ENCODE data around the gene MEPE. TPM values are rescaled to one million over a fixed set of nuclear protein-coding genes. Genes with fewer than 3 reads are reported as not detected.

MEPE gene
- total and polyA plus RNA-seq, 2 donors (not counting 1 experiment from before 2014, with no cell fraction given), result not detected

GRCh38 chr4:87849612-87850011 is 16.8 kb downstream of the MEPE start:
- H3K4me3 Mint-ChIP-seq, result no peak overlapping the region
- TF ChIP-seq EZH2 (IDR thresholded peaks at IDR 0.05; ENCODE audit: borderline replicate concordance, insufficient read depth, low read depth, low read length, poor library complexity, severe bottlenecking) (no peak), CTCF (IDR thresholded peaks at IDR 0.05) (no peak)
- ATAC-seq (ENCODE audit: low read depth) (no peak), DNase-seq (no peak)
- ChIA-PET POLR2A (no interaction called here), CTCF (interaction anchor here (0.8 to 3.1 kb wide), 5 partner anchors 9 to 474 kb away, joined by 4 to 14 read pairs (median 9); no protein-coding TSS in a partner anchor)
- WGBS (ENCODE audit: insufficient coverage), result no CpG with 5 or more reads among the region's 4 CpGs
- no peak overlapping the region for H3K4me2 ChIP-seq (replicated peaks; ENCODE audit: low read depth, low read length, poor library complexity, severe bottlenecking)
- no peaks in the 10 kb centered on the region for H3K79me2 ChIP-seq (ENCODE audit: control insufficient read depth, insufficient read depth, low read length)
- H3K27me3 Mint-ChIP-seq, result peaks cover 9% of the 10 kb centered on the region
- H3K9me3 ChIP-seq (ENCODE audit: control extremely low read depth in 1 of 3, control insufficient read depth in 2 of 3, insufficient read depth in 1 of 3, low read length in 2 of 3), result no peaks in the 10 kb centered on the region
- H3K4me1 ChIP-seq (ENCODE audit: control insufficient read depth in 2 of 2, insufficient read depth in 2 of 2, low read length in 2 of 2), result peaks cover 4 to 7% of the 10 kb centered on the region in 2 donors
- no peak overlapping the region for H2AFZ ChIP-seq (ENCODE audit: insufficient read depth, low read depth, low read length, poor library complexity, severe bottlenecking)
- peaks cover 0 to 3% (median 0%) of the 10 kb centered on the region in 4 experiments for H3K27me3 ChIP-seq (replicated peaks in 1 of 4; ENCODE audit: control extremely low read depth in 1 of 4, control insufficient read depth in 3 of 4, insufficient read depth in 4 of 4, low read length in 3 of 4)
- no peaks in the 10 kb centered on the region for H4K20me1 ChIP-seq (ENCODE audit: control insufficient read depth, insufficient read depth, low read length, poor library complexity, severe bottlenecking)
- H3K4me1 Mint-ChIP-seq, result peaks cover 7% of the 10 kb centered on the region
- intact Hi-C loops (cut with micrococcal nuclease), result loop anchor here (5.0 kb wide), 1 partner anchor 668 kb away; no protein-coding TSS in a partner anchor
- H3K9ac ChIP-seq (ENCODE audit: low read length), result no peak overlapping the region
- no peak overlapping the region for H3K27ac Mint-ChIP-seq
- no peaks in the 10 kb centered on the region for H3K36me3 ChIP-seq (replicated peaks in 1 of 2; ENCODE audit: control extremely low read depth in 1 of 2, control insufficient read depth in 1 of 2, extremely low read depth in 1 of 2, insufficient read depth in 2 of 2, low read length in 1 of 2)
- H3K27ac ChIP-seq (ENCODE audit: low read length in 2 of 2), result no peak overlapping the region
- H3K4me3 ChIP-seq (ENCODE audit: control extremely low read depth in 1 of 5, extremely low read depth in 1 of 5, insufficient read depth in 1 of 5, low read depth in 2 of 5, low read length in 4 of 5), result no peak overlapping the region
- no peaks in the 10 kb centered on the region for H3K9me3 Mint-ChIP-seq (ENCODE audit: insufficient read depth)

GRCh38 chr4:87851332-87851731 is 18.6 kb downstream of the MEPE start:
- H3K4me3 Mint-ChIP-seq, result no peak overlapping the region
- intact Hi-C loops (cut with micrococcal nuclease), result loop anchor here (5.0 kb wide), 1 partner anchor 666 kb away; no protein-coding TSS in a partner anchor
- H3K9me3 Mint-ChIP-seq (ENCODE audit: insufficient read depth), result no peaks in the 10 kb centered on the region
- no peaks in the 10 kb centered on the region for H4K20me1 ChIP-seq (ENCODE audit: control insufficient read depth, insufficient read depth, low read length, poor library complexity, severe bottlenecking)
- H3K4me2 ChIP-seq (replicated peaks; ENCODE audit: low read depth, low read length, poor library complexity, severe bottlenecking), result no peak overlapping the region
- H3K79me2 ChIP-seq (ENCODE audit: control insufficient read depth, insufficient read depth, low read length), result no peaks in the 10 kb centered on the region
- H3K36me3 ChIP-seq (replicated peaks in 1 of 2; ENCODE audit: control extremely low read depth in 1 of 2, control insufficient read depth in 1 of 2, extremely low read depth in 1 of 2, insufficient read depth in 2 of 2, low read length in 1 of 2), result no peaks in the 10 kb centered on the region
- no peaks in the 10 kb centered on the region for H3K27me3 Mint-ChIP-seq
- ATAC-seq (ENCODE audit: low read depth) (no peak), DNase-seq (no peak)
- CTCF ChIA-PET, result interaction anchor here (1.0 to 2.6 kb wide), 5 partner anchors 12 to 360 kb away, joined by 3 to 21 read pairs (median 9); partner anchors contain the start of gene SPP1
- H3K27ac ChIP-seq (ENCODE audit: low read length in 2 of 2), result no peak overlapping the region
- H3K9me3 ChIP-seq (ENCODE audit: control extremely low read depth in 1 of 3, control insufficient read depth in 2 of 3, insufficient read depth in 1 of 3, low read length in 2 of 3), result no peaks in the 10 kb centered on the region
- POLR2A ChIA-PET, result no interaction called here
- H3K4me3 ChIP-seq (ENCODE audit: control extremely low read depth in 1 of 5, extremely low read depth in 1 of 5, insufficient read depth in 1 of 5, low read depth in 2 of 5, low read length in 4 of 5), result no peak overlapping the region
- H3K4me1 Mint-ChIP-seq, result peaks cover 7% of the 10 kb centered on the region
- H2AFZ ChIP-seq (ENCODE audit: insufficient read depth, low read depth, low read length, poor library complexity, severe bottlenecking), result no peak overlapping the region
- 94% methylated on average over 6 of the region's 8 CpGs for WGBS (ENCODE audit: insufficient coverage)
- H3K27me3 ChIP-seq (replicated peaks in 1 of 4; ENCODE audit: control extremely low read depth in 1 of 4, control insufficient read depth in 3 of 4, insufficient read depth in 4 of 4, low read length in 3 of 4), result peaks cover 0 to 3% (median 0%) of the 10 kb centered on the region in 4 experiments
- no peak overlapping the region for H3K9ac ChIP-seq (ENCODE audit: low read length)
- no peak overlapping the region for H3K27ac Mint-ChIP-seq
- TF ChIP-seq EZH2 (IDR thresholded peaks at IDR 0.05; ENCODE audit: borderline replicate concordance, insufficient read depth, low read depth, low read length, poor library complexity, severe bottlenecking) (no peak), CTCF (IDR thresholded peaks at IDR 0.05) (no peak)
- H3K4me1 ChIP-seq (ENCODE audit: control insufficient read depth in 2 of 2, insufficient read depth in 2 of 2, low read length in 2 of 2), result peaks cover 4 to 7% of the 10 kb centered on the region in 2 donors
